Neural cell (in vitro differentiated cells): ENCODE results near the gene SLAIN1. TPM values are rescaled to one million over a fixed set of nuclear protein-coding genes. Genes with fewer than 3 reads are reported as not detected.

Source experiments
- H2AFZ ChIP-seq: fragments of 200-600, 300-800 bp; sonication (generic), shearing (Covaris generic); 2 replicates; pipeline ENCODE4 v1.6.0; 2014; ENCODE audit warnings: low read depth, mild to moderate bottlenecking, antibody characterized with exemption, low read length, moderate library complexity
- H3F3A ChIP-seq: fragments of 200-600 bp; shearing (Covaris generic); 2 replicates; pipeline ENCODE4 v1.6.1; 2016; ENCODE audit warnings: mild to moderate bottlenecking, moderate library complexity, mixed read lengths, antibody characterized with exemption, low read length; ENCODE audit not compliant: insufficient read depth, poor library complexity, severe bottlenecking
- H3K27ac ChIP-seq: fragments of 200-600, 300-800 bp; sonication (generic), shearing (Covaris generic); 2 replicates; pipeline ENCODE4 v1.5.1; 2014; ENCODE audit warnings: mild to moderate bottlenecking, low read length, moderate library complexity
- H3K27me3 ChIP-seq: fragments of 300-800, 200-600 bp; sonication (generic), shearing (Covaris generic); 2 replicates; pipeline ENCODE4 v1.6.0; 2014; ENCODE audit warnings: mild to moderate bottlenecking, low read depth, low read length, moderate library complexity; ENCODE audit not compliant: insufficient read depth
- H3K36me3 ChIP-seq: fragments of 300-800, 200-600 bp; sonication (generic), shearing (Covaris generic); 2 replicates; pipeline ENCODE4 v1.5.1; 2014; ENCODE audit warnings: mild to moderate bottlenecking, antibody characterized with exemption, low read length, moderate library complexity; ENCODE audit not compliant: insufficient read depth
- H3K4me2 ChIP-seq: fragments of 300-800, 200-600 bp; sonication (generic), shearing (Covaris generic); 2 replicates; pipeline ENCODE4 v1.6.0; 2014; ENCODE audit warnings: mild to moderate bottlenecking, low read length
- H3K4me3 ChIP-seq: fragments of 300-800, 200-600 bp; sonication (generic), shearing (Covaris generic); 2 replicates; pipeline ENCODE4 v1.5.1; 2014; ENCODE audit warnings: mild to moderate bottlenecking, low read length, moderate library complexity
- H3K79me2 ChIP-seq: fragments of 200-600 bp; shearing (Covaris generic); replicated peaks from 2 replicates; pipeline ENCODE4 v1.6.0; 2014; ENCODE audit warnings: mild to moderate bottlenecking, low read length, moderate library complexity; ENCODE audit not compliant: insufficient read depth
- H3K9ac ChIP-seq: fragments of 300-800, 200-600 bp; sonication (generic), shearing (Covaris generic); 2 replicates; pipeline ENCODE4 v1.6.1; 2016; ENCODE audit warnings: mild to moderate bottlenecking, low read length, mixed read lengths
- H3K9me2 ChIP-seq: fragments of 200-600 bp; shearing (Covaris generic); 2 replicates; pipeline ENCODE4 v1.6.1; 2016; ENCODE audit warnings: mild to moderate bottlenecking, low read length, mixed read lengths; ENCODE audit not compliant: insufficient read depth
- H3K9me3 ChIP-seq: fragments of 200-600, 300-800 bp; sonication (generic), shearing (Covaris generic); 2 replicates; pipeline ENCODE4 v1.6.1; 2016; ENCODE audit warnings: mild to moderate bottlenecking, mixed run types, low read length, moderate library complexity, mixed read lengths
- H4K20me1 ChIP-seq: fragments of 200-600 bp; shearing (Covaris generic); 2 replicates; pipeline ENCODE4 v1.6.1; 2016; ENCODE audit warnings: mild to moderate bottlenecking, mixed run types; ENCODE audit not compliant: insufficient read depth
- EP300 ChIP-seq: fragments of 450-650 bp; conservative IDR thresholded peaks from 2 replicates; pipeline ENCODE4 v1.6.1; 2014; ENCODE audit warnings: antibody characterized with exemption, mild to moderate bottlenecking, moderate library complexity; ENCODE audit not compliant: poor library complexity, severe bottlenecking
- EZH2 ChIP-seq: fragments of 200-600, 300-800 bp; shearing (Covaris generic), sonication (generic); IDR thresholded peaks from 2 replicates; pipeline ENCODE4 v1.6.1; 2014; ENCODE audit warnings: antibody characterized with exemption, low read length, borderline replicate concordance, mild to moderate bottlenecking; ENCODE audit not compliant: insufficient read depth, poor library complexity, severe bottlenecking
- MXI1 ChIP-seq: fragments of 450-650 bp; conservative IDR thresholded peaks from 2 replicates; pipeline ENCODE4 v1.6.1; 2014; ENCODE audit warnings: antibody characterized with exemption, mild to moderate bottlenecking; ENCODE audit not compliant: poor library complexity, severe bottlenecking
- POLR2AphosphoS5 ChIP-seq: IDR thresholded peaks from 2 replicates; pipeline ENCODE4 v1.6.1; 2012
- RAD21 ChIP-seq: fragments of 450-650 bp; conservative IDR thresholded peaks from 2 replicates; pipeline ENCODE4 v1.6.1; 2014; ENCODE audit warnings: antibody characterized with exemption, mild to moderate bottlenecking, moderate library complexity
- SMC3 ChIP-seq: fragments of 450-650 bp; conservative IDR thresholded peaks from 2 replicates; pipeline ENCODE4 v1.6.1; 2014; ENCODE audit warnings: antibody characterized with exemption, mild to moderate bottlenecking, moderate library complexity; ENCODE audit not compliant: poor library complexity
- TAF1 ChIP-seq: IDR thresholded peaks from 2 replicates; pipeline ENCODE4 v1.6.1; 2012; ENCODE audit warnings: low read depth
- polyA plus RNA-seq: library from polyadenylated mRNA; depleted of rRNA; stranded (reverse); fragments of >200 nt; gene quantifications from 2 replicates; pipeline ENCODE4 v1.2.3, GENCODE V29; 2014
- TF ChIP-seq, protein P1 (sequence below): fragments of 450-650 bp; IDR thresholded peaks from 2 replicates; pipeline ENCODE4 v1.5.1; 2014; ENCODE audit warnings: antibody characterized with exemption, mild to moderate bottlenecking, moderate library complexity; ENCODE audit not compliant: poor library complexity, severe bottlenecking
- TF ChIP-seq, protein P2 (sequence below): IDR thresholded peaks from 2 replicates; pipeline ENCODE4 v1.6.1; 2012; ENCODE audit warnings: borderline replicate concordance

SLAIN1 gene
- polyA plus RNA-seq, 1 donor from 2014 or later = 155 TPM

DNA sequence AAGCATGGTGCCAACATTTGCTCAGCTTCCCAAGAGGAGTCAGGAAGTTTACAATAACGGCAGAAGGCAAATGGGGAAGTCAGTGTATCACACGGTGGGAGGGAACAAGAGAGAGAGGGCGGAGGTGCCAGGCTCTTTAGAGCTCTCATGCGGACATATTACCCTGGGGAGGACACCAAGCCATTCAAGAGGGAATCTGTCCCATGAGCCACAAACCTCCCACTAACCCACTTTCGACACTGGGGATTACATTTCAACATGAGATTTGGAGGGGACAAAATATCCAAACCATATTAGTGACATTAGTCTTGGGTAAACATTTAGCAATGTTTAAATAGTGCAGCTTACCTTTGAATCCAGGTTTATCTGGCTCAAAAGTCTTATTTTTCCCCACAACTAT lies 69.9 kb downstream of the SLAIN1 start:
- no peaks in the 10 kb centered on the region for H3F3A ChIP-seq
- TF ChIP-seq, protein P1, sequence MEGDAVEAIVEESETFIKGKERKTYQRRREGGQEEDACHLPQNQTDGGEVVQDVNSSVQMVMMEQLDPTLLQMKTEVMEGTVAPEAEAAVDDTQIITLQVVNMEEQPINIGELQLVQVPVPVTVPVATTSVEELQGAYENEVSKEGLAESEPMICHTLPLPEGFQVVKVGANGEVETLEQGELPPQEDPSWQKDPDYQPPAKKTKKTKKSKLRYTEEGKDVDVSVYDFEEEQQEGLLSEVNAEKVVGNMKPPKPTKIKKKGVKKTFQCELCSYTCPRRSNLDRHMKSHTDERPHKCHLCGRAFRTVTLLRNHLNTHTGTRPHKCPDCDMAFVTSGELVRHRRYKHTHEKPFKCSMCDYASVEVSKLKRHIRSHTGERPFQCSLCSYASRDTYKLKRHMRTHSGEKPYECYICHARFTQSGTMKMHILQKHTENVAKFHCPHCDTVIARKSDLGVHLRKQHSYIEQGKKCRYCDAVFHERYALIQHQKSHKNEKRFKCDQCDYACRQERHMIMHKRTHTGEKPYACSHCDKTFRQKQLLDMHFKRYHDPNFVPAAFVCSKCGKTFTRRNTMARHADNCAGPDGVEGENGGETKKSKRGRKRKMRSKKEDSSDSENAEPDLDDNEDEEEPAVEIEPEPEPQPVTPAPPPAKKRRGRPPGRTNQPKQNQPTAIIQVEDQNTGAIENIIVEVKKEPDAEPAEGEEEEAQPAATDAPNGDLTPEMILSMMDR = no peak
- no peak for TF ChIP-seq TAF1
- TF ChIP-seq, protein P2, sequence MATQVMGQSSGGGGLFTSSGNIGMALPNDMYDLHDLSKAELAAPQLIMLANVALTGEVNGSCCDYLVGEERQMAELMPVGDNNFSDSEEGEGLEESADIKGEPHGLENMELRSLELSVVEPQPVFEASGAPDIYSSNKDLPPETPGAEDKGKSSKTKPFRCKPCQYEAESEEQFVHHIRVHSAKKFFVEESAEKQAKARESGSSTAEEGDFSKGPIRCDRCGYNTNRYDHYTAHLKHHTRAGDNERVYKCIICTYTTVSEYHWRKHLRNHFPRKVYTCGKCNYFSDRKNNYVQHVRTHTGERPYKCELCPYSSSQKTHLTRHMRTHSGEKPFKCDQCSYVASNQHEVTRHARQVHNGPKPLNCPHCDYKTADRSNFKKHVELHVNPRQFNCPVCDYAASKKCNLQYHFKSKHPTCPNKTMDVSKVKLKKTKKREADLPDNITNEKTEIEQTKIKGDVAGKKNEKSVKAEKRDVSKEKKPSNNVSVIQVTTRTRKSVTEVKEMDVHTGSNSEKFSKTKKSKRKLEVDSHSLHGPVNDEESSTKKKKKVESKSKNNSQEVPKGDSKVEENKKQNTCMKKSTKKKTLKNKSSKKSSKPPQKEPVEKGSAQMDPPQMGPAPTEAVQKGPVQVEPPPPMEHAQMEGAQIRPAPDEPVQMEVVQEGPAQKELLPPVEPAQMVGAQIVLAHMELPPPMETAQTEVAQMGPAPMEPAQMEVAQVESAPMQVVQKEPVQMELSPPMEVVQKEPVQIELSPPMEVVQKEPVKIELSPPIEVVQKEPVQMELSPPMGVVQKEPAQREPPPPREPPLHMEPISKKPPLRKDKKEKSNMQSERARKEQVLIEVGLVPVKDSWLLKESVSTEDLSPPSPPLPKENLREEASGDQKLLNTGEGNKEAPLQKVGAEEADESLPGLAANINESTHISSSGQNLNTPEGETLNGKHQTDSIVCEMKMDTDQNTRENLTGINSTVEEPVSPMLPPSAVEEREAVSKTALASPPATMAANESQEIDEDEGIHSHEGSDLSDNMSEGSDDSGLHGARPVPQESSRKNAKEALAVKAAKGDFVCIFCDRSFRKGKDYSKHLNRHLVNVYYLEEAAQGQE = no peak
- TF ChIP-seq SMC3 = no peak
- no peaks in the 10 kb centered on the region for H4K20me1 ChIP-seq
- H3K4me2 ChIP-seq = no peak overlapping the region
- H3K36me3 ChIP-seq = no peaks in the 10 kb centered on the region
- no peaks in the 10 kb centered on the region for H3K79me2 ChIP-seq
- H3K27ac ChIP-seq = no peak overlapping the region
- H3K9ac ChIP-seq = no peak overlapping the region
- H3K27me3 ChIP-seq = no peaks in the 10 kb centered on the region
- H2AFZ ChIP-seq = no peak overlapping the region
- no peaks in the 10 kb centered on the region for H3K9me2 ChIP-seq
- H3K4me3 ChIP-seq = no peak overlapping the region
- H3K9me3 ChIP-seq = no peaks in the 10 kb centered on the region

DNA sequence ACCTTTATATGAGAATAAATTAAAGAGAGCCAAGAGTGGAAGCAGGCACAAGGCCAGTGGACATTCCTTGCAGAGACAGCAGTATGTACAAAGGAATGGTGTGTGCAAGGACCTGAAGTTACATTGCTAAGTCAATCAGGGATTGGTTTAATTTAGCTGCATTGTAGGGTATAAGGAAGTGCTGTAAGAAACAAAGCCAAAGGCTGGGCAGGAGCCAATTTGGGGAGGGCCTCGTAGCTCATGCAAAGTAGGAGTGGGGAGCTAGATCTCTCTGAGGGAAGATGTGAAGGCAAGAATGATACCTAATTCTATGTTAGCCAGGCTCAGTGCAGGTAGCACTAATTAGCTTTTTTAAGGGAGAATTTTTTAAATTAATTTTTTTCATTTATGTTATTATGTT lies 76.7 kb downstream of the SLAIN1 start:
- no peaks in the 10 kb centered on the region for H3K27me3 ChIP-seq
- no peak overlapping the region for H2AFZ ChIP-seq
- no peaks in the 10 kb centered on the region for H3K9me3 ChIP-seq
- H4K20me1 ChIP-seq = no peaks in the 10 kb centered on the region
- H3F3A ChIP-seq = no peaks in the 10 kb centered on the region
- H3K9ac ChIP-seq = no peak overlapping the region
- no peaks in the 10 kb centered on the region for H3K36me3 ChIP-seq
- H3K4me3 ChIP-seq = no peak overlapping the region
- no peaks in the 10 kb centered on the region for H3K9me2 ChIP-seq
- no peak overlapping the region for H3K27ac ChIP-seq
- no peaks in the 10 kb centered on the region for H3K79me2 ChIP-seq
- no peak overlapping the region for H3K4me2 ChIP-seq
- TF ChIP-seq SMC3 (no peak), EP300 (no peak), RAD21 (no peak), POLR2AphosphoS5 (no peak), TAF1 (no peak), EZH2 (no peak), MXI1 (no peak)
- TF ChIP-seq, protein P1 = no peak
- TF ChIP-seq, protein P2 = no peak
